ENCODE data around the gene ABCB7.

Gene ABCB7

DNA sequence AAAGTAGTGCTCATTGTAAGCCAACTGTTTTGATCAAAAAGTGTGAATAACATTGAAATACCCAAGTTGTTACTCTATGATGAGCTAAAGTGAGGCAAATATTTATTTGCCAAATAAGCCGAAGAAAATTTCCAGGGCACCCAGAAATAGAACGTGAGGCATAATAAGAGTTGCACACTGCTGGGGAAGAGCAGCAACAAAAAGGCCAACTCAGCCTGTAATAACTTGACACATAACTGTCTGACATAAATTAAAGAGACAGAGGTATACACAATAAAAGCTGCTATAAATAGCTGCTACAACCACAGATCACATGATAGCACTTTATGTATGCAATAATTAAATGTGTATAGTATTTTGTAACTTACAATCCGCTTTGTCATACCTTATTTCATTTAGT lies 2.0 kb upstream of the ABCB7 start:
- Histone ChIP-seq H3K27ac (ENCODE audit: low read depth, low read length, poor library complexity, severe bottlenecking) (no peak overlapping the region), H3K4me3 (ENCODE audit: low read depth, low read length, poor library complexity, severe bottlenecking) (no peak overlapping the region), H3K9ac (ENCODE audit: low read length) (no peak overlapping the region), H3F3A (ENCODE audit: insufficient read depth, low read length) (no peaks in the 10 kb centered on the region), H2AFZ (ENCODE audit: low read length) (no peak overlapping the region), H3K9me3 (ENCODE audit: low read length) (no peaks in the 10 kb centered on the region), H4K20me1 (ENCODE audit: insufficient read depth, low read length) (no peaks in the 10 kb centered on the region), H3K36me3 (ENCODE audit: insufficient read depth, low read length) (no peaks in the 10 kb centered on the region), H3K9me2 (ENCODE audit: low read depth, low read length) (no peaks in the 10 kb centered on the region), H3K4me2 (ENCODE audit: low read length) (no peak overlapping the region), H3K79me2 (ENCODE audit: insufficient read depth, low read length) (peaks cover 11% of the 10 kb centered on the region), H3K4me1 (ENCODE audit: insufficient read depth, low read length, severe bottlenecking) (peaks cover 25% of the 10 kb centered on the region), H3K27me3 (ENCODE audit: insufficient read depth, low read length) (no peaks in the 10 kb centered on the region)
- TF ChIP-seq CTCF (IDR thresholded peaks at IDR 0.05; ENCODE audit: low read length) (no peak), EZH2 (IDR thresholded peaks at IDR 0.05; ENCODE audit: borderline replicate concordance, low read length) (no peak)

- Histone ChIP-seq H3K27me3 (ENCODE audit: insufficient read depth, low read length) (no peaks in the 10 kb centered on the region), H2AFZ (ENCODE audit: low read length) (peak overlapping the region; percentile 99), H3K36me3 (ENCODE audit: insufficient read depth, low read length) (no peaks in the 10 kb centered on the region), H3F3A (ENCODE audit: insufficient read depth, low read length) (no peaks in the 10 kb centered on the region), H3K9me2 (ENCODE audit: low read depth, low read length) (no peaks in the 10 kb centered on the region), H3K9ac (ENCODE audit: low read length) (peak overlapping the region; percentile 99), H3K9me3 (ENCODE audit: low read length) (no peaks in the 10 kb centered on the region), H3K4me2 (ENCODE audit: low read length) (peak overlapping the region; percentile 92), H4K20me1 (ENCODE audit: insufficient read depth, low read length) (no peaks in the 10 kb centered on the region), H3K4me3 (ENCODE audit: low read depth, low read length, poor library complexity, severe bottlenecking) (peak overlapping the region; percentile 97), H3K27ac (ENCODE audit: low read depth, low read length, poor library complexity, severe bottlenecking) (peak overlapping the region; percentile 90), H3K4me1 (ENCODE audit: insufficient read depth, low read length, severe bottlenecking) (peaks cover 36% of the 10 kb centered on the region), H3K79me2 (ENCODE audit: insufficient read depth, low read length) (peaks cover 21% of the 10 kb centered on the region)
- TF ChIP-seq CTCF (IDR thresholded peaks at IDR 0.05; ENCODE audit: low read length) (no peak), EZH2 (IDR thresholded peaks at IDR 0.05; ENCODE audit: borderline replicate concordance, low read length) (no peak)
These were observed 455 bp upstream of the ABCB7 start for GRCh38 chrX:75156531-75156945.

DNA sequence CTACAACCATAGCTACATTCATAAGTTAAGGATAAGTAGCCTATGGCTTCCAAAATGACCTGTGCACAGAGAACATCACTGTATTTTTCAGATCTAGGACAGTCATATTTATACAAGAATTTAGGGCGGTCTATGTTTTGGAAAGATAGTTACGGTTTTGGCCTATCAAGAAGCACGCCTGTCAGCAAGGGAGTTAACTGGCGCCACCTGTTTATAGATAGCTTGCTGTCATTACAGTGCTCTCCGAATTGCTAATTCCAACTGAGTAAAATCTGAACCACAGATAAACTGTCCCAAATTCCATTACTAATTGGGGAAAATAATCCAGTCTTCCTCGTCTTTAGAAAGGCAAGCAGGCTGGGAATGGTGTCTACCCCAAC lies 646 bp downstream of the ABCB7 start:
- Histone ChIP-seq H3K36me3 (ENCODE audit: insufficient read depth, low read length) (no peaks in the 10 kb centered on the region), H3K9me3 (ENCODE audit: low read length) (no peaks in the 10 kb centered on the region), H3K4me1 (ENCODE audit: insufficient read depth, low read length, severe bottlenecking) (peaks cover 36% of the 10 kb centered on the region), H4K20me1 (ENCODE audit: insufficient read depth, low read length) (no peaks in the 10 kb centered on the region), H3K9ac (ENCODE audit: low read length) (peak overlapping the region; percentile 99), H3F3A (ENCODE audit: insufficient read depth, low read length) (no peaks in the 10 kb centered on the region), H2AFZ (ENCODE audit: low read length) (no peak overlapping the region), H3K4me2 (ENCODE audit: low read length) (peak overlapping the region; percentile 92), H3K9me2 (ENCODE audit: low read depth, low read length) (no peaks in the 10 kb centered on the region), H3K27ac (ENCODE audit: low read depth, low read length, poor library complexity, severe bottlenecking) (peak overlapping the region; percentile 90), H3K4me3 (ENCODE audit: low read depth, low read length, poor library complexity, severe bottlenecking) (peak overlapping the region; percentile 97), H3K27me3 (ENCODE audit: insufficient read depth, low read length) (no peaks in the 10 kb centered on the region), H3K79me2 (ENCODE audit: insufficient read depth, low read length) (peaks cover 30% of the 10 kb centered on the region)
- TF ChIP-seq EZH2 (IDR thresholded peaks at IDR 0.05; ENCODE audit: borderline replicate concordance, low read length) (no peak), CTCF (IDR thresholded peaks at IDR 0.05; ENCODE audit: low read length) (no peak)
